ENCODE measurements around the gene WBP11.

DNA sequence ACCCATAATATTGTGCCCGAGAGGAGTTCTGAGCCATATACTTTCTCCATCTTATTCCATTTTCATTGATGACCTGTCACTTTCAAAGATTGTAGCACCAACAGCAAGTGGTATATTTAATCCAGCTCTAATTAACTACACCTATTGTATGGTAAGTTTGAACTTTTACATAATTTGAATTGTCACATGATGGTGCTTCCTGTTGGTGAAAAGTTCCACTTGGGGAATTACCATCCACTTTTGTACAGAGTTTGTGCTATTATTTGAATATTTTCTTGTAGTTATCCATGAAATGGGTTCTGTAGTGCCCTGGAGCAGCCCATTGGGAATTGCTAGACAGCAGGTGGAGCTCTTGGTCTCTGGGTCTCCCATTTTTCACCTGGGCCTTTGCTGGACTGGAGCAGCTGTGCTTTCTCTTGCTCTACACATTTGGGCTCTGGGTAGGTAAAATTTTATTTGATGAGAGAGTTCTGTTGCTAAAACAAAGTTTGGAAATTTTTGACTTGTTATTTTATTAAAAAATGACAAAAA, 7.7 kb upstream of the WBP11 start:
- TF ChIP-seq, protein P1, sequence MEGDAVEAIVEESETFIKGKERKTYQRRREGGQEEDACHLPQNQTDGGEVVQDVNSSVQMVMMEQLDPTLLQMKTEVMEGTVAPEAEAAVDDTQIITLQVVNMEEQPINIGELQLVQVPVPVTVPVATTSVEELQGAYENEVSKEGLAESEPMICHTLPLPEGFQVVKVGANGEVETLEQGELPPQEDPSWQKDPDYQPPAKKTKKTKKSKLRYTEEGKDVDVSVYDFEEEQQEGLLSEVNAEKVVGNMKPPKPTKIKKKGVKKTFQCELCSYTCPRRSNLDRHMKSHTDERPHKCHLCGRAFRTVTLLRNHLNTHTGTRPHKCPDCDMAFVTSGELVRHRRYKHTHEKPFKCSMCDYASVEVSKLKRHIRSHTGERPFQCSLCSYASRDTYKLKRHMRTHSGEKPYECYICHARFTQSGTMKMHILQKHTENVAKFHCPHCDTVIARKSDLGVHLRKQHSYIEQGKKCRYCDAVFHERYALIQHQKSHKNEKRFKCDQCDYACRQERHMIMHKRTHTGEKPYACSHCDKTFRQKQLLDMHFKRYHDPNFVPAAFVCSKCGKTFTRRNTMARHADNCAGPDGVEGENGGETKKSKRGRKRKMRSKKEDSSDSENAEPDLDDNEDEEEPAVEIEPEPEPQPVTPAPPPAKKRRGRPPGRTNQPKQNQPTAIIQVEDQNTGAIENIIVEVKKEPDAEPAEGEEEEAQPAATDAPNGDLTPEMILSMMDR (IDR thresholded peaks at IDR 0.05; ENCODE audit: insufficient read depth, low read length), result no peak
- TF ChIP-seq REST (IDR thresholded peaks at IDR 0.05; ENCODE audit: insufficient replicate concordance, low read depth), result no peak

All from HL-60 (cell line).